HepG2 (cell line): Measurements from ENCODE around the gene GNG2. TPM values are rescaled to one million over a fixed set of nuclear protein-coding genes. Genes with fewer than 3 reads are reported as not detected.

Experiments
- ATAC-seq: fragments of 200-7000 bp; cut with Tn5 transposase; 3 replicates; pipeline ENCODE4 v1.9.1; 2020; ENCODE audit warnings: mild to moderate bottlenecking, moderate library complexity
- BruUV-seq: library from RNA; stranded (reverse); fragments of 400-500 nt; replicated peaks from 2 replicates; lab custom pipeline; 2021; lab: Mats Ljungman, UMichigan
- CTCF ChIA-PET: fragments of 300-600 bp; formaldehyde crosslinking; extraction: SDS; loops from one replicate; lab custom pipeline; 2021; ENCODE audit warnings: low total read pairs, inconsistent platforms, low intra/inter-chr PET ratio; lab: Yijun Ruan, JAX
- POLR2A ChIA-PET: fragments of 350-600 bp; sonication (Branson Sonifier 250); formaldehyde crosslinking; loops from one replicate; lab custom pipeline; 2020; ENCODE audit warnings: antibody characterized with exemption, inconsistent platforms; lab: Yijun Ruan, JAX
- DNase-seq: peaks from one replicate; pipeline ENCODE4 v3.0.0-alpha.2; 2015; ENCODE audit warnings: low spot score
- FAIRE-seq: peaks from 3 replicates; lab custom pipeline; 2011; peaks lifted over from hg19 to GRCh38; lab: Jason Lieb, UNC
- H2AFZ ChIP-seq: one replicate; pipeline ENCODE4 v1.6.1; 2011; ENCODE audit warnings: low read length, inconsistent platforms
- H3K27ac ChIP-seq: fragments of 300-600 bp; 3 replicates; pipeline ENCODE4 v1.8.0; 2011; ENCODE audit warnings: mixed run types, mild to moderate bottlenecking, mixed read lengths, low read length, inconsistent platforms; ENCODE audit not compliant: insufficient read depth; ENCODE audit errors: extremely low read length
- H3K27me3 ChIP-seq, 2 experiments: fragments of 200-600 bp in 1 of 2; 2 replicates in 1 of 2; 3 replicates in 1 of 2; pipeline versions ENCODE4 v1.6.0 to v1.8.0; 2011; ENCODE audit warnings: low read length in 2 of 2, mild to moderate bottlenecking in 2 of 2, moderate library complexity in 2 of 2, inconsistent platforms in 1 of 2; ENCODE audit not compliant: insufficient read depth in 2 of 2, control insufficient read depth in 1 of 2
- H3K36me3 ChIP-seq, 2 experiments: fragments of 200-600 bp in 1 of 2; replicated peaks in 1 of 2; 2 replicates in 1 of 2; 3 replicates in 1 of 2; pipeline versions ENCODE4 v1.5.1 to v1.8.0; 2011; ENCODE audit warnings: low read length in 2 of 2, inconsistent platforms in 1 of 2; ENCODE audit not compliant: insufficient read depth in 2 of 2, control insufficient read depth in 1 of 2
- H3K4me1 ChIP-seq: 2 replicates; pipeline ENCODE4 v1.5.1; 2012; ENCODE audit warnings: low read length, inconsistent platforms; ENCODE audit not compliant: insufficient read depth
- H3K4me2 ChIP-seq: 2 replicates; pipeline ENCODE4 v1.6.0; 2011; ENCODE audit warnings: low read depth, low read length, inconsistent platforms
- H3K4me3 ChIP-seq, 3 experiments: fragments of 200-600 bp in 1 of 3; sonication (generic), shearing (Covaris generic) in 1 of 3; replicated peaks in 1 of 3; 2 replicates each; pipeline ENCODE4 v1.5.1; 2011 to 2016; ENCODE audit warnings: low read length in 3 of 3, inconsistent platforms in 2 of 3, low read depth in 2 of 3, mild to moderate bottlenecking in 2 of 3, control low read depth in 1 of 3, mixed read lengths in 1 of 3; ENCODE audit not compliant: insufficient read depth in 1 of 3
- H3K79me2 ChIP-seq: one replicate; pipeline ENCODE4 v1.6.1; 2011; ENCODE audit warnings: low read length, inconsistent platforms; ENCODE audit not compliant: insufficient read depth
- H3K9ac ChIP-seq: 2 replicates; pipeline ENCODE4 v1.6.0; 2011; ENCODE audit warnings: mild to moderate bottlenecking, low read depth, low read length, inconsistent platforms; ENCODE audit not compliant: insufficient read depth
- H3K9me3 ChIP-seq: 2 replicates; pipeline ENCODE4 v1.5.1; 2012; ENCODE audit warnings: mild to moderate bottlenecking, low read length
- H4K20me1 ChIP-seq: 2 replicates; pipeline ENCODE4 v1.6.0; 2011; ENCODE audit warnings: inconsistent platforms, mild to moderate bottlenecking, low read length, moderate library complexity; ENCODE audit not compliant: insufficient read depth
- AGO2 ChIP-seq: fragments of 200-400 bp; formaldehyde crosslinking; optimal IDR thresholded peaks from 2 replicates; pipeline ENCODE3; 2017; ENCODE audit warnings: mild to moderate bottlenecking, low read depth, low read length, moderate library complexity
- BHLHE40 ChIP-seq: IDR thresholded peaks from 2 replicates; pipeline ENCODE4 v1.6.1; 2011; ENCODE audit warnings: low read length, improper control_type of control experiment
- CC2D1A ChIP-seq: sonication (generic); formaldehyde crosslinking; IDR thresholded peaks from 2 replicates; pipeline ENCODE4 v1.8.1; 2023; ENCODE audit warnings: mild to moderate bottlenecking, missing genetic modification reagents
- EZH2 ChIP-seq: conservative IDR thresholded peaks from 2 replicates; pipeline ENCODE4 v1.6.1; 2012; ENCODE audit warnings: mild to moderate bottlenecking, low read depth, low read length, moderate library complexity
- HOXA5 ChIP-seq: sonication (generic); formaldehyde crosslinking; IDR thresholded peaks from 2 replicates; pipeline ENCODE4 v1.4.0; 2020; ENCODE audit warnings: missing genetic modification reagents
- MATR3 ChIP-seq: sonication (generic); formaldehyde crosslinking; IDR thresholded peaks from 2 replicates; pipeline ENCODE4 v1.4.0; 2020; ENCODE audit warnings: missing genetic modification reagents
- NKX3-1 ChIP-seq: sonication (generic); formaldehyde crosslinking; IDR thresholded peaks from 2 replicates; pipeline ENCODE4 v1.5.0; 2020; ENCODE audit warnings: missing genetic modification reagents
- SOX6 ChIP-seq, 2 experiments: fragments of 450-650 bp in 1 of 2; sonication (generic) in 1 of 2; formaldehyde crosslinking in 1 of 2; IDR thresholded peaks; 2 replicates each; pipeline versions ENCODE4 v1.4.0 to v1.6.1; 2017 to 2020; ENCODE audit warnings: antibody characterized with exemption in 1 of 2, mild to moderate bottlenecking in 1 of 2, missing genetic modification reagents in 1 of 2
- TBX2 ChIP-seq: sonication (generic); formaldehyde crosslinking; IDR thresholded peaks from 2 replicates; pipeline ENCODE4 v1.5.0; 2020; ENCODE audit warnings: missing genetic modification reagents, mild to moderate bottlenecking, borderline replicate concordance
- TEAD3 ChIP-seq: optimal IDR thresholded peaks from 2 replicates; pipeline ENCODE3; 2016; ENCODE audit warnings: borderline replicate concordance
- TRIM22 ChIP-seq: fragments of 450-650 bp; IDR thresholded peaks from 2 replicates; pipeline ENCODE4 v1.6.1; 2017
- ZBTB3 ChIP-seq: sonication (generic); formaldehyde crosslinking; IDR thresholded peaks from 2 replicates; pipeline ENCODE4 v1.4.0; 2020; ENCODE audit warnings: low read depth, mild to moderate bottlenecking, moderate library complexity, missing genetic modification reagents, borderline replicate concordance
- ZFP62 ChIP-seq: sonication (generic); formaldehyde crosslinking; IDR thresholded peaks from 2 replicates; pipeline ENCODE4 v1.4.0; 2020; ENCODE audit warnings: missing genetic modification reagents
- ZIK1 ChIP-seq: sonication (generic); formaldehyde crosslinking; IDR thresholded peaks from 2 replicates; pipeline ENCODE4 v1.5.0; 2020; ENCODE audit warnings: mild to moderate bottlenecking, low read depth, missing genetic modification reagents, borderline replicate concordance
- ZNF446 ChIP-seq: sonication (generic); formaldehyde crosslinking; IDR thresholded peaks from 2 replicates; pipeline ENCODE4 v1.5.0; 2020; ENCODE audit warnings: mild to moderate bottlenecking, missing genetic modification reagents
- ZNF740 ChIP-seq: sonication (generic); formaldehyde crosslinking; IDR thresholded peaks from 2 replicates; pipeline ENCODE4 v1.4.0; 2020; ENCODE audit warnings: missing genetic modification reagents
- WGBS: methylation state at CpG from one replicate; pipeline ENCODE4 v1.1.6; 2017; ENCODE audit warnings: low lambda C conversion rate; 5-methylcytosine and 5-hydroxymethylcytosine counted together
- in situ Hi-C: cut with HindIII; loops from 2 replicates; pipeline ENCODE4 v1.10.0; 2017; ENCODE audit warnings: low pct_unique_long_range_greater_than_20kb; ENCODE audit not compliant: extremely low pct_ligation_motif_present
- intact Hi-C: fragments of 100-400 bp; cut with micrococcal nuclease; formaldehyde crosslinking; loops from one replicate; pipeline ENCODE4 v1.10.0; 2022; ENCODE audit not compliant: unreplicated experiment
- polyA plus RNA-seq, 8 experiments: library from polyadenylated mRNA; depleted of rRNA in 3 of 8; stranded (reverse) in 7 of 8; unstranded in 1 of 8; fragments of >200 nt; fragmentation: Illumina TruSeq in 4 of 8; extraction: Trizol in 4 of 8; gene quantifications; 2 replicates each; pipeline versions ENCODE4 v1.2.1 to v1.2.3, GENCODE V29; 2011 to 2016; ENCODE audit warnings: low read depth in 4 of 8, missing spikeins in 1 of 8, mixed read lengths in 1 of 8; ENCODE audit not compliant: insufficient read depth in 1 of 8
- total RNA-seq, 5 experiments: library from RNA; depleted of rRNA; stranded (reverse); fragments of >200 nt; fragmentation: Illumina TruSeq; extraction: Trizol; gene quantifications; 2 replicates each; pipeline ENCODE4 v1.2.3, GENCODE V29; 2016; ENCODE audit warnings: low read depth in 1 of 5

GNG2 gene
- total and polyA plus RNA-seq, 2 of the 13 experiments (the other 11 are each of a cell fraction or from before 2014, with no cell fraction given), result not detected

GRCh38 chr14:51954657-51955056 lies 94.2 kb downstream of the GNG2 start:
- no peak overlapping the region for H3K9ac ChIP-seq
- no peaks in the 10 kb centered on the region for H3K79me2 ChIP-seq
- H3K36me3 ChIP-seq, result no peaks in the 10 kb centered on the region
- no peaks in the 10 kb centered on the region for H3K27me3 ChIP-seq
- ATAC-seq, result no peak
- no peak for DNase-seq
- no peak overlapping the region for H3K4me3 ChIP-seq
- WGBS, result 58% methylated on average over 3 of the region's 3 CpGs
- FAIRE-seq, result no peak
- no peak overlapping the region for H3K4me2 ChIP-seq
- H2AFZ ChIP-seq, result no peak overlapping the region
- no TSS peak for BruUV-seq
- H3K9me3 ChIP-seq, result peaks cover 13% of the 10 kb centered on the region; the same call in 1 of the 2 replicates
- H4K20me1 ChIP-seq, result no peaks in the 10 kb centered on the region
- intact Hi-C loops, result no loop called here
- ChIA-PET CTCF (no interaction called here), POLR2A (no interaction called here)
- in situ Hi-C loops, result no loop called here
- H3K4me1 ChIP-seq, result no peaks in the 10 kb centered on the region
- TF ChIP-seq BHLHE40 (no peak), ZNF740 (CRISPR knock-in tag) (no peak), NKX3-1 (CRISPR knock-in tag) (no peak), ZIK1 (no peak), CC2D1A (CRISPR knock-in tag) (no peak), TEAD3 (CRISPR knock-in tag) (no peak), EZH2 (no peak), SOX6 (IDR thresholded peaks at IDR 0.05) (no peak), SOX6 (CRISPR knock-in tag; IDR thresholded peaks at IDR 0.05) (no peak), ZFP62 (no peak), HOXA5 (CRISPR knock-in tag) (no peak), TRIM22 (no peak), ZBTB3 (CRISPR knock-in tag) (no peak), MATR3 (CRISPR knock-in tag) (no peak), TBX2 (CRISPR knock-in tag) (no peak), AGO2 (no peak), ZNF446 (CRISPR knock-in tag) (no peak)
- H3K27ac ChIP-seq, result no peak overlapping the region
